Mononuclear cell (primary cell): ENCODE results near the gene WBP2. TPM values are rescaled to one million over a fixed set of nuclear protein-coding genes. Genes with fewer than 3 reads are reported as not detected.
"Not testable (repeated sequence)": the region's sequence is repeated elsewhere in the genome, so short reads cannot be mapped to it uniquely, and the experiment has no call there.

Experiments used
- H3K27me3 ChIP-seq: 2 replicates; pipeline ENCODE4 v1.6.0; 2011; ENCODE audit warnings: low read length, control low read depth; ENCODE audit not compliant: insufficient read depth
- H3K4me1 ChIP-seq: 2 replicates; pipeline ENCODE4 v1.5.1; 2011; ENCODE audit warnings: mild to moderate bottlenecking, low read length, control low read depth; ENCODE audit not compliant: insufficient read depth
- H3K4me3 ChIP-seq: 2 replicates; pipeline ENCODE4 v1.5.1; 2011; ENCODE audit warnings: mild to moderate bottlenecking, low read length, moderate library complexity
- H3K9me3 ChIP-seq: 2 replicates; pipeline ENCODE4 v1.5.1; 2011; ENCODE audit warnings: low read depth, mild to moderate bottlenecking, control low read depth, low read length
- total RNA-seq: library from RNA; depleted of rRNA; stranded (reverse); fragments of >200 nt; gene quantifications from one replicate; pipeline ENCODE4 v1.2.3, GENCODE V29; 2012

The WBP2 gene
- total RNA-seq, 1 donor: 30.5 TPM

DNA sequence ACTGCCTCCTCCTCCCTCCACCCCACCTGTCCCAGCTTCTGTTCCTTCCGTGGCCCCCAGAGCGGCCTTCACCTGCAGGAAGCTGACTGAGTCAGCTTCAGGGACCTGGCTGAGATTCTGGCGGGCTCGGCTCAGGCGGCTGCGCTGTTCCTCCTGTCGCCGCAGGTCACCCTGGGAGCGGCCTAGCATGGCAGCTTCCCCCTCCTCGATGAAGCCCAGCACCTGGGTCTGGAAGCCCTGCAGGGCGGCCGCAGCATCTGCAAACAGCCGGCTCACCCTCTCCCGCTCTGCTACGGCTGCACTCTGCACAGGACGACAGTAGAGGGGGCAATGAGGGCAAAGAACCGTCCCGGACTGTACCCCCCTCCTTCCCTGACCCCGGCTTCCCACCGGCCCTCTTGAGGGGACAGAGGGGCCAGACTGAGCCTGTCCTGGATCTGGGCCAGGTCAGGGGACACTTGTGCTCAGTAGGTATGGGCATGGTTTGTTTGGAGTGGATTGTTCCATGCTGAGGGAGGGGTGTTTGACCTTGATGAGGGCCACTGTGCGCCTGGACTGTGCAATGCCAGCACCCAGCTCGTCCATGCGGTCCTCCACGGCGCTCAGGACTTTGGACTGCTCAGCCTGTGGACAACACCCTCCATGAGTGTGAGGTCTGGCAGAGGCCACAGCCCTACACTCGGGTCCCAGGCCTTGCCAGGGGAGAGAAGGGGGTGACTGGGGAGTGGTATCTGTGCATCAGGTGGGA lies 21.2 kb upstream of the WBP2 start:
- H3K4me1 ChIP-seq: peaks cover 49% of the 10 kb centered on the region
- peak overlapping the region; percentile 8 for H3K4me3 ChIP-seq
- no peaks in the 10 kb centered on the region for H3K9me3 ChIP-seq
- peaks cover 11% of the 10 kb centered on the region for H3K27me3 ChIP-seq

DNA sequence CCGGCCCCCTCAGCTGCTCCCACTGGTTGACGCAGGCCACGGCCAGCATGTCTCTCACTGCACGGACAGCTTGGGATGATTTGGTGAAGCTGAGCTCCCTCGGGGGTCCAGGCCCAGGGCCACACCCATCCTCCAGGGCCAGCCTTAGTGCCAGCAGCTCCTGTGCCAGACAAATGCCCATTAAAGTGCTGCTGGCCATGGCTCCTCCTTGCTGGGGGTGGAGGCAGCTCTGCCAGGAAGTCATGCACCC lies 20.7 kb upstream of the WBP2 start:
- H3K9me3 ChIP-seq: no peaks in the 10 kb centered on the region
- H3K4me1 ChIP-seq: peaks cover 49% of the 10 kb centered on the region
- peaks cover 11% of the 10 kb centered on the region for H3K27me3 ChIP-seq
- no peak overlapping the region for H3K4me3 ChIP-seq

DNA sequence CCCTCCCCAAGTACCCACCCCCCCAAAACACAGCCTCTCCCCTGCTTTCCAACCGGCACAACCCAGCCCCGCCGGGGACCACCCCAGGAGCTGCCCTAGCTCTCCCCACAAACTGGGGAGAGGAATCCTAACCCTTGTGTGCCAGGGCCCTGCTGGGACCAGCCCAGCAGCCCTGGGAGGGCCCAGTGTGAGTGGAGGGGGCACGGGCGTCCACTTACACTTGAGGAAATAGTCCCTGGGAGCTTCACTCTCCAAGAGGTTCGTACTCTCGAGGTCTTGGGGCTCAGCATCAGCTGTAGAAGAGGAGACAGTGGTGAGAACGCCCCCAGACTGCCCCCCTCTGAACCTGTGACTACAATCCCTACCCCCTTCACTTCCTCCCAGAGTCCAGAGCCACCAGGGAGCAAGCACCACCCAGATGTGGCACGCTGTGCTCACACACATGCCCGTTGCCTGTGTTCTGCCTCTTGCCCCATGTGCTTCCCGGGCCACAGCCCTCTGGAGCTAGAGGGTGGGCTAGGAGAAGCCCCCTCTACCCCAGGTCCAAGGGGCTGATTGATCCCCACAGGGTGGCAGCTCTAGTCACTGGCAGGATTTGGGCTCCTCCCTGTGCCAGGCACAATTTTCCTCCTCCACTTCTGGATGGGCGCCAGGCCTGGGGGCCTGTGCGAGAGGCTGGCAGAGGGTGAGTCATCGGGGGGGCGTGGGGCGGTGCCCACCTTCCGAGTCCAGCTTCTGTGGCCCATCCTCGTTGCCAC lies 20.2 kb upstream of the WBP2 start:
- H3K4me3 ChIP-seq: no peak overlapping the region
- H3K27me3 ChIP-seq: peaks cover 11% of the 10 kb centered on the region
- H3K9me3 ChIP-seq: no peaks in the 10 kb centered on the region
- H3K4me1 ChIP-seq: peaks cover 49% of the 10 kb centered on the region

DNA sequence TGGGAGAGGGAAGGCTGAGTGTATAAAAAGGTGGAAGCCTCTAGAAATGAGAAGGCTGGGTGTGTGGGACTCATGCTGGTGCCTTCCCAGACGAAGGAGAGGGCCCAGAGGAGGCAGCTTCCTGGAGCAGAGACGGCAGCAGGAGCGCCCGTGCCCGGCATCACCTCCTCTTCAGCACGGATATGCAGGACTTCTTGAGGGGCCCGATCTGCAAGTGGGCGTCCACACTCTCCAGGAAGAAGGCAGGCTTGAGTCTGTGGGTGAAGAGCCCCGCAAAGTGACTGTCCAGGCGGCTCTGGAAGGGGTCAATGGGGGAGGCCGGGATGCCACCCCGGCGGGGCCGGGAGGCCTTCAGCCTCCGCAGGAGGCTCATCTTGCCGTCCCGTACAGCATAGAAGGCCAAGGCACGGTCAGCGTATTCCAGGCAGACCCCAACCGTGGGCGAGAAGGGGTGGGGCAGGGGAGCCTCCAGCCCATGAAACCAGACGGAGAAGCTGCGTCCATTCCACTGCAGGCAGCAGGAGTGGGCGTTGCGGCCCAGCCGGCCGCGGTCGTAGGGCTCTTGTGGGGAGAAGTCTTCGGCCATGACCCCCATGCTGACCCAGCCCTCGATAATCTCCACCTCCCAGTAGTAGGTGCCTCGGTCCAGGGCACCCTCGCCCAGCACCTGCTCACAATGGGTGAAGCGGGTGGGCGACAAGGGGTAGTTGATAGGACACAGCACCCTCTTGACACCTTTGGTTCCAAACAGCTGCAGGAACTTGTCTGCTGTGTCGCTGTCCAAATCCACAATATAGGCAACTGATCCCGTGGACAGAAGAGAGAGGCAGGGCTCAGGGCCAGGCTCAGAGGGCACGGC lies 19.4 kb upstream of the WBP2 start:
- no peak overlapping the region for H3K4me3 ChIP-seq
- peaks cover 8% of the 10 kb centered on the region for H3K27me3 ChIP-seq
- H3K4me1 ChIP-seq: peaks cover 49% of the 10 kb centered on the region

DNA sequence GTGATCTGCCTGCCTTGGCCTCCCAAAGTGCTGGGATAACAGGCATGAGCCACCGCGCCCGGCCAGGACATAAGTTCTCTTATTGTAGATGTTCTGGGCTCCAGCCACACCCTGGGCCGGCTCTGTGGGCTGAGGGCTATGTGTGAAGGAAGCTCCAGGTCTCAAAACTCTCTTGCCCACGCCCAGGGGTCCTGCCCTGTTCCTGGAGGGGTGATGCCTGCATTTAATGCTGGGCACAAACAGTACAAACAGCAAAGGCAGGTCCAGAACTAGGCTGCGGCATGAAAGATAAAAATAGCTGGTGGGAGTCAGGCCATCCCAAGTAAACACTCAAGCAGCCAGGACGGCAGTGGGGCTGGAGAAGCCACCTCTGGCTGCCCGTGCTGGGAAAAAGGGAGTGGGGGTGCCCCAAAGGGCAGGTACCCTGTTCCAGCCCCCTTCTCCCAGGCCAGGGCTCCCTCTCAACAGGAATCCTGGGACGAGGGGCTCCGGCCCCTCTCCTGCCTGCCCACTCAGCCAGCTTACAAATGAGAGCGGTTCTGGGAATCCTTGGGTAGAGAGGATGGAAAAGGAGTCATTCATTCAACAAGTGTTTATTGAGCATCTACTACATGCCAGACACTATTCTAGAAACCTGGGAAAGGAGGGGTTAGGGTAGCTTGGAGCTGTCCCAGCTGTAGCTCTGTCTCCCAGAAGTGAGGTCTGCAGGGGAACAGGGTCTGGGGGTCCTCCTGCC lies 18.6 kb upstream of the WBP2 start:
- H3K4me1 ChIP-seq: peaks cover 44% of the 10 kb centered on the region
- H3K27me3 ChIP-seq: peaks cover 2% of the 10 kb centered on the region
- H3K4me3 ChIP-seq: no peak overlapping the region
- no peaks in the 10 kb centered on the region for H3K9me3 ChIP-seq

More for the DNA sequence above, 19.4 kb upstream of the WBP2 start:
- no peaks in the 10 kb centered on the region for H3K9me3 ChIP-seq

DNA sequence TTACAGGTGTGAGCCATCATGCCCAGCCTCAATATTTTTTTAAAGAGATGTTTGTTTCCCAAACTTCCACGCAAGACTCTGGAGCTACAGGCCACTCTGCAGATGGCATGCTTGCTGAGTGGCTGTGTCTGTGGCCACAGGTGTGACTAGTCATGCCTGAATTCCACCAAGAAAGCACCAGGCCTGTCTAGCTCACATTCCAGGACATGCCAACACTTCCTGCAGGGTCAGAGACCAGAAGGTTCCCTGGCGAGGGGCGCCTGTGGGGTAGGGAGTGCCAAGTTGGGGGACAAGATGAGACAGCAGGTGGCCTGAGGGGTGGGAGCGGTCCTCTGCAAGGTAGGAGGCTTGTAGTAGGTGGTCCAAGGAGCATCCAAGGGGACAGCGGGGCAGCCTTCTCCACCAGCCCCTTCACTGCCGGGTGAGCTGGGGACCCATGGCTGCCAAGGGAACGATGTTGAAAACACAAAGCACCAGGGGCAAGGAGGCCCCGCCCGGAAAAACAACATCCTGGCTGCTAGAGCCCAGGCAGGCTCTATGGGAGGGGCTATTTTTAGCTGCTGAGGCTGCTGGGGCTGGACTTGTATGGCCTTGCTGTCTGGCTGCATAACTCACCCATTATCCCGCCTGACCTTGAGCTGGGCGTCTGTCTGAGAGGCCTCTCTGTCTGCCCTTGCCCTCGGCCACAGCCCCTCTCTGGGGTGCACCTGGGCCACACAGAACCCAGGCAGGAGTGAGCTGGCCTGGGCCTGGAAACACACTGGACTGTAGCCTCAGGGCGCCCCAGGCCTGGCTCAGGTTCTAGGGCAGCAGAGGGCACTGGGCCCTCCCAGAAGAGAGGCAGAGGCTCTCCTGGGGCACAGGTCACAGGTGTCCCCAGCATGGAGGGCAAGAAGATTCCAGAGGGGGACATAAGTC lies 17.6 kb upstream of the WBP2 start:
- Histone ChIP-seq H3K27me3 (no peaks in the 10 kb centered on the region), H3K4me3 (no peak overlapping the region), H3K4me1 (peaks cover 35% of the 10 kb centered on the region), H3K9me3 (no peaks in the 10 kb centered on the region)

DNA sequence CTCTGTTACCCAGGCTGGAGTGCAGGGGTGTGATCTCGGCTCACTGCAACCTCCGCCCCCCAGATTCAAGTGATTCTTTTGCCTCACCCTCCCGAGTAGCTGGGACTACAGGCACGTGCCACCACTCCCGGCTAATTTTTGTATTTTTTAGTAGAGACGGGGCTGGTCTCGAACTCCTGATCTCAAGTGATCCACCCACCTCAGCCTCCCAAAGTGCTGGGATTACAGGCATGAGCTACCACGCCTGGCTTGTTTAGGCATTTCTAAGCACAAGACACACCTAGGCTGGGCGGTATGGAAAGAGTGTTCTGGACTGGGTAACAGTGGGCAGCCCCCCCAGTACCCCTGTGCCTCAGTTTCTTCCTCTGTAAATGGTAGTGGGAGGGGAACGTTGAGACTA lies 15.1 kb upstream of the WBP2 start:
- H3K9me3 ChIP-seq, H3K4me3 ChIP-seq, H3K27me3 ChIP-seq: not testable (repeated sequence)
- peaks cover 11% of the 10 kb centered on the region for H3K4me1 ChIP-seq

DNA sequence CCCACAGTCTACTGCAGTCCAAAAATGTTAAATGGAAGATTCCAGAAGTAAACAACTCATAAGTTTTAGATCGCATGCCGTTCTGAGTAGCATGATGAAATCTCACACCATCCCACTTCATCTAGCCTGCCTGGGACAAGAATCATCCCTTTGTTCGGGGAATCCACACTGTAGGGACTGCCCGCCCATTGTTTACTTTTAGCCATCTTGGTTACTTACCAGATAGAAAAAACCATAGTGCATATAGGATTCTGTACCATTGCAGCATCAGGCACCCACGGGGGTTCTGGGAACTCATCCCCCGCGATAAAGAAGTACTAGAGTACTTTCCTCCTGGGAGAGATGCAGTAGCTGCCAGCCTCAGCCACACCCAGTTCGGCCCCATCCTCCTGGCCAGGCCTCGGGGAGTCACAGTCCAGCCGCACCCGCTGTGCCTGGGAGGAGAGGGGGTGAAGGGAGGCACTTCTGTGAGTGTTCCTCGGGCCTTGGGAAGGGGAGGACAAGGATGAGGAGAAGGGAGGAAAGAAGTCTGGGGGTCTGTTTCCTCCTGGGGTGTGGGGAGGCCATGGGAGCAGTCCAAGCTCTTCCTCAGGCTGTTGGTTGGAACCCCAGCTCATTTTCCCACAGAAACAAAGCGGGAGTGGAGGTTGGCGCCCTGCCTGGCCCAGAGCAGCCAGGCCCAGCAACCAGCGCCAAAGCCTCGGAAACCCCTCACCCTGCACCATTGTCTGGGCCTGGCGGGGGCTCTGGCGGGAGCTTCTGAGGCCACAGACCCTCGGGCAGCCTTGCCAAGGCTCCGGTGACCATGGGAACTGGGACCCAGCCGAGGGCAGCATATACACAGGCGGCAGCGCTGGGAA lies 14.4 kb upstream of the WBP2 start:
- no peak overlapping the region for H3K4me3 ChIP-seq

DNA sequence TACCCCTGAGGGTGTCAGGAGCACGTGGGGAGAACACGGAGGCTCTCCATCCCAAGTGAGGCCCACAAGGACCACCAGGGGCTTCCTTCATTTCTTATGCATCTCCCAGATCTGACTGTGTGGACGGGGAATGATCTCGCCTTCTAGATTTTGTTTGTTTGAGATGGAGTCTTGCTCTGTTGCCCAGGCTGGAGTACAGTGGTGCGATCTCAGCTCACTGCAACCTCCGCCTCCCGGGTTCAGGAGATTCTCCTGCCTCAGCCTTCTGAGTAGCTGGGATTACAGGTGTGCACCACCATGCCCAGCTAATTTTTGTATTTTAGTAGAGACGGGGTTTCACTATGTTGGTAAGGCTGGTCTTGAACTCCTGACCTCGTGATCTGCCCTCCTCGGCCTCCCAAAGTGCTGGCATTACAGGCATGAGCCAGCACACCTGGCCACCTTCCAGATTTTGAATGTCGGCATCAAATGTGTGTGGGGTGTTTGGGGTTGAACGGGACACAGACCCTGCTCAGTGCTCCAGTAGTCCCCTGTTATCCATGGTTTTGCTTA lies 13.7 kb upstream of the WBP2 start:
- H3K27me3 ChIP-seq, H3K4me3 ChIP-seq, H3K9me3 ChIP-seq: not testable (repeated sequence)
- H3K4me1 ChIP-seq: peaks cover 25% of the 10 kb centered on the region

More for the DNA sequence above, 14.4 kb upstream of the WBP2 start:
- Histone ChIP-seq H3K9me3 (no peaks in the 10 kb centered on the region), H3K27me3 (no peaks in the 10 kb centered on the region), H3K4me1 (peaks cover 18% of the 10 kb centered on the region)

DNA sequence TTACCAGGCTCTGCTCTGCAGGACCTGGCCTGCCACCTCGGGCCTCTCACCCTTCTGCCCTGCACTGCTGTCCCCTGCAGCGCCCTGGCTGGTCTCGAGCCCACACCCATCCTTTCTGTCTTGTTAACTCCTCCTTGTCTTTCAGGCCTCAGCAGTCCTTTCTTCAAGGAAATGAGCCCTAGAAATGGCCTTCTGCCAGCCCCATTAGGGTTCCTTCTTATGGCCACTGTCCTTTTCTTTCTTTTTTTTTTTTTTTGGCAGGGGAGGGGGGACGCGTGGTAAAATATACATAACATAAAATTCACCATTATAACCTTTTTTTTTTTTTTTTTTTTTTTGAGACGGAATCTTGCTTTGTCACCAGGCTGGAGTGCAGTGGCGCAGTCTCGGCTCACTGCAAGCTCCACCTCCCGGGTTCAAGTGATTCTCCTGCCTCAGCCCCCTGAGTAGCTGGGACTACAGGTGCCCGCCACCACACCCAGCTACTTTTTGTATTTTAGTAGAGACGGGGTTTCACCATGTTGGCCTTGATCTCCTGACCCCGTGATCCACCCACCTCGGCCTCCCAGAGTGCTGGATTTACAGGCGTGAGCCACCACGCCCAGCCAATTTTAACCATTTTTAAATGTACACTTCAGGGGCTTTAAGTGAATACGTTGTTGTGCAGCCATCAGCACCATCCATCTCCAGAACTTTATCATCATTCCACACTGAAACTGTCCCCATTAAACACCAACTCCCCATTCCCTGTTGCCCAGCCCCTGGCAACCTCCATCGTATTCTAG lies 10.5 kb upstream of the WBP2 start:
- H3K4me3 ChIP-seq, H3K27me3 ChIP-seq, H3K9me3 ChIP-seq: not testable (repeated sequence)
- H3K4me1 ChIP-seq: peaks cover 22% of the 10 kb centered on the region

DNA sequence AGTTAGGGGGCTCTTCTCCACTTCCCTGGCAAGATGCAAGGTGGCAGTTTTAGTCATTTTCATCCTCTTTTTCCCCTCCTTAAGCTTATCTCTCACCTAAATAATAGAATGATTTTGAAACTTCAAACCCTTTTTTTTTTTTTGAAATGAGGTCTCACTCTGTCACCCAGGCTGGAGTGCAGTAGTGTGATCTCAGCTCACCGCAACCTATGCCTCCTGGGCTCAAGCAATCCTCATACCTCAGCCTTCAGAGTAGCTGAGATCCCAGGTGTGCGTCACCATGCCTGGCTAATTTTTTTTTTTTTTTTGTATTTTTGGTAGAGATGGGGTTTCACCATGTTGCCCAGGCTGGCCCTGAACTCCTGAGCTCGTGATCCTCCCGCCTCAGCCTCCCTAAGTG lies 9.8 kb upstream of the WBP2 start:
- not testable (repeated sequence) for H3K4me3 ChIP-seq, H3K27me3 ChIP-seq, H3K9me3 ChIP-seq
- H3K4me1 ChIP-seq: peaks cover 25% of the 10 kb centered on the region

DNA sequence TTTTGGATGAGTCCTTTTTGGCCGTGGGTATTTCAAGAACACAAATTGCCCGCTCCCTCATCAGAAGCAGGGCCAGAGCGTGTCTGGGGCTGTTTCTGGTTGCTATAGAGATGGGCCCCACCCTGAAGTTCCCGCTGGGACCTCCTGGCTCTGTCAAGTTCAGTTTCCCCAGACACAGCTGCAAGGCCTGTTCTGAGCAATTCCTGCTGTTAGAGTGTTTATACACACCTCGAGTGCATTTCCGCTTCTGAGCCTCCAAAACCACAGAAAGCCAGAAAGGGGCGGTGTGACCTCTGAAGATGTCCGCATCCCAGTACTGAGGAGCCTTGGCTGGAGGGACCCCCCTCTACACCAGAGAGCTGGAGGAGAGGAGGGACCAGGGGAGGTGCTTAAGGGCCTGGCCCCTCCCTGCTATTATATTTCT lies 9.3 kb upstream of the WBP2 start:
- no peaks in the 10 kb centered on the region for H3K9me3 ChIP-seq
- no peaks in the 10 kb centered on the region for H3K27me3 ChIP-seq
- peaks cover 29% of the 10 kb centered on the region for H3K4me1 ChIP-seq
- no peak overlapping the region for H3K4me3 ChIP-seq
